GM19455 (cell line): Measurements from ENCODE around the gene SLIT3.
"Not testable (repeated sequence)": the region's sequence is repeated elsewhere in the genome, so short reads cannot be mapped to it uniquely, and the experiment has no call there.

Experiments
- ATAC-seq: cut with Tn5 transposase; IDR thresholded peaks from one replicate; pipeline ENCODE4 v1.9.1; 2021; ENCODE audit not compliant: unreplicated experiment

Gene SLIT3

DNA sequence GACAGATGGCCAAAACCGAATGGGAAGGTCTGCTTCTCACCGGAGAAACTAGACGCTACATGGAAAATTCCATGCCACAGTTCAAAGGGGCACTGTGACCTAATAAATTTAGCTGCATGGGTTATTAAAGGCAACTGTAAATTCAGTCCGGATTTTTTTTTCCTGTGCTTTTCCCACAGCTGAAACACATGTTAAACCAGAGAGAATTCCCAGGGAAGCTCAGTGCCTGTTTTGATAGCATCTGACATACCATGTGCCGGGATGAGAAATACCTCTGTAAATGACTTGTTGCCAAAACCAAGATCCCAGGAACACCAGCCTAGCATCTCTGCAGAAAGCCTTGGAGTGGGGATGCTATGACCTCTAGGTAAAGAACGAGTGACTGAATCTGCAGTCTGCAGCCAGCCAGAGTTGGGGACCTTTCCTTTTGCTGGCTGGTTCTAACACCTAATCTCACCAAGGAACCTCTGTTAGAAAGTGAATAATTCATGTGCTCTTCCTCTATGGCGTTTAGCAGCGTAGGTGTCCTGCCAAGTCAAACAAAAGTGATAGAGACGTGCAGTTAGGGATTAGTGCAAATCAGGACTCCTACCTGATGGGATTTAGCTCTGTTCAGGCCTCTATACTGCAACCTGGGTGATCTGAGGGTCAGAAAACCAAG is 77.9 kb downstream of the SLIT3 start:
- ATAC-seq = no peak

DNA sequence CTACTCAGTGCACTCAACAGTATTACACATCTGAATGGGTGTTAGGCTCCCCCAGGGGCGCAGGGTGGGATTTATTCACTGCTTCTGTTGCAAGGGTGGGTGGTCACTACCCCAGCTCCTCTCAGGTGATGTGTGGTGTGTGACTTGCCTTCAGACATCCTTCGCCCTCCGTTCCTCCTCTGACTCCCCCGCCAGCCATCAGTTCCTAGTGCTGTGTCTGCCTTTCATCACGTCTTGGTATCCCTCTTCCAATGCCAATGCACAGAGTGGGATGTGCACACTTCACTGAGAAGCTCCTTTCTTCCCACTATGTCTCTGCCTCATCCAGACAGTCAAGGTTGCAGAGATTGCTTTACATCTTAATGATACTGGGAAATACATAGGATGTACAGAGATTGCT is 79.4 kb downstream of the SLIT3 start:
- ATAC-seq = no peak

DNA sequence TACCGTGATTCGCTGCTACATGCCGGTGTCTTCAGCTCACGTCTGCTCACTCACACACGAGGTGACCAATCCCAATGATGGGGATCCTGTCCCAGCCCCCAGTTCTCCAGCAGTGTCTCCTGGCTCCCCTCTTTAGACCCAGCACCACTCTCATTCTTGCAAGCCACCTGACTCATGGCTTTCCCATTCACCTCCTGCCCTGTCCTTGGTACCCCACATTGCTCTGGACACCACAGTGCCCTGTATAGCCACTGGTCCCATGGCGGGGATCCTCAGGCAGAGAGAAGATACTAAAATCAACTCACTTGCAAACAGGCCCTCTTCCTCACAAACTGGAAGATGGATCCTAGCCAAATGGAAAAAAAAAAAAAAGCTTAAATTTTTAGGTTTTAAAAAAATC is 81.0 kb downstream of the SLIT3 start:
- no peak for ATAC-seq

DNA sequence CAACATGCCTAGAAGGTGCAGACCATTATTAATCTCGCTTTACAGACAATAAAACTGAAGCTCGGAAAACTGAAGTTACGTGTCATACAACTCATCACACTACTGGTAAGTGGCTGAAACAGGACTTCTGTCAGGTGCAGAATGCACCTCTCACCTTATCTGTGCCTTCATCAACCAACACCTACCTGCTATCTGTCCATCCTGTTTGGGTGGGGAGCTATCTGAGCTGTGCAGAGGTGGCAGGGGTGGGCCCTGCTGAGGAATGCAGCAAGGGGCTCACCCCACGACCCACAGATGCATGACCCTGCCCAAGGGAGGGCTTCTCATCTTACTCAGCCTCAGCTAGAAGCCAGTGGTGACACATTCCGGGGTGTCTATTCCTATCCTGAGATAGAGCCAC is 81.6 kb downstream of the SLIT3 start:
- no peak for ATAC-seq

DNA sequence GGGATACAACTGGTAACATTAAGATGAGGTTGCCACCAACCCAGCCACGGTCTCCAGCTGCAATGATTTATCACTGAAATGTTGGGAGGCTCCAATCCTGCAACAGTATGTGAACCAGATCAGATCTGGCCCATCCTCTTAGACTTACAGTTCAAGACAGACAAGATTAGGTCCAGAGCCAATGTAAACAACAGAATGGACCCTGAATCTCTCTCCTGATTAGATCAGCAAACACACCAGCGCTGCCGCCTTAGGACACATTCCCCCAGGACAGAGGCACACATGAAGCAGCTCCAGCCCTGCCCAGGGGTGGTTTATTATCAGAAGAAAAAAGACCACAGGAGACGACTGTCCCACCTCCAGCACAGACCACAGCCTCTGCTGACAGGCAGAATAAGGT is 82.1 kb downstream of the SLIT3 start:
- no peak for ATAC-seq

DNA sequence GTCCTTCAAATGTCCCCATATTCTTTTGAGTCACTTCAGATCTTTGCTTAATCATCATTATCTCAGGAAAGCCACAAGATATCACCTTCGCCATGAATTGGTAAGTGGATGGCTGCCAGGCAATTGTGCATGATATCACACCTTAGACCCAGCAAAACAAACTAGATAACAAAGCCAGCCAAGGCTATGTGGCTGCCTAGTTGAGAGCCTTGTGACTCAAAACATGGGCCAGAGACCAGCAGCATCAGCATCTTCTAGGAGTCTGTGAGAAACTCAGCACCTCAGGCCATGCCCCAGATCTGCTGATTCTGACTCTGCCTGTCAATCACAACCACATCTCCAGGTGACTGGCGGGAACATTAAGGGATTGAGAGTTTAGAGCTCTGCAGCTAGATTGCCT is 82.8 kb downstream of the SLIT3 start:
- ATAC-seq = no peak

DNA sequence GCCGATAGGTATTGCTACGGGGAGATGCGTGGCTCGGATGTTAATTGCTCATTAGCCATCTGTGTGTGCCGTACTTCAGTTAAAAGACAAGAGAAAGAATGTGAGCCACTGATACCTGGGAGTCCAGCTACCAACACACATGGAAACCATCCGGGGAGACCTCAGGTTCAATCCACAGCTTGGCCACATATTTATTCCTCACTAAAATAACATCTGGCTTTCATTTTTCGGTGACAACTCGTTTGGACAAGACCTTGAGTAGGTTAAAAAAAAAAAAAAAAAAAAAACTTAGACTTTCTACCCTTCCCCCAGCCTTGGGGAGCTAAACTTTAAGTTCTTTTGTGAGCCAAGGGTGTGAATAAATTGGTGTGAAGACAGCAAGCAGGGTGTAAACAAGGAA is 84.1 kb downstream of the SLIT3 start:
- no peak for ATAC-seq

DNA sequence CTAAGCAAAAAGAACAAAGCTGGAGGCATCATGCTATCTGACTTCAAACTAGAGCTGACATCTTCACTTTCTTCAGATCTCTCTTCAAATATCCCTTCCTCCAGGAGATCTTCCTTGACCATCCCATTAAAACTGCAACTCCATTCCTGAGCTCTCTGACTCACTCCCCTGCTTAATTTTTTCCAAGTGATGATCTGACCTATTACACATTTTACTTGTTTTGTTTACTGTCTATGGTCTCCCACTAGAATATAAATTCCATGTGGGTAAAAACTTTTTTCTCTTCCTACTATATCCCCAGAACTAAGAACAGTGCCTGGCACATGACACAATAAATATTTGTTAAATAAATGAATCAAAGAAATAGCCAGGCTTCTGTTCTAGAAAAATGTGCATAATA is 87.5 kb downstream of the SLIT3 start:
- no peak for ATAC-seq

DNA sequence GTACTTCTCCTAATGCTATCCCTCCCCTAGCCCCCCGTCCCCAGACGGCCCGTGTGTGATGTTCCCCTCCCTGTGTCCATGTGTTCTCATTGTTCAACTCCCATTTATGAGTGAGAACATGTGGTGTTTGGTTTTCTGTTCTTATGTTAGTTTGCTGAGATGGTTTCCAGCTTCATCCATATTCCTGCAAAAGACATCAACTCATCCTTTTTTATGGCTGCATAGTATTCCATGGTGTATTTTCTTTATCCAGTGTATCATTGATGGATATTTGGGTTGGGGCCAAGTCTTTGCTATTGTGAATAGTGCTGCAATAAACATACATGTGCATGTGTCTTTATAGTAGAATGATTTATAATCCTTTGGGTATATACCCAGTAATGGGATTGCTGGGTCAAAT is 89.2 kb downstream of the SLIT3 start:
- ATAC-seq = not testable (repeated sequence)

DNA sequence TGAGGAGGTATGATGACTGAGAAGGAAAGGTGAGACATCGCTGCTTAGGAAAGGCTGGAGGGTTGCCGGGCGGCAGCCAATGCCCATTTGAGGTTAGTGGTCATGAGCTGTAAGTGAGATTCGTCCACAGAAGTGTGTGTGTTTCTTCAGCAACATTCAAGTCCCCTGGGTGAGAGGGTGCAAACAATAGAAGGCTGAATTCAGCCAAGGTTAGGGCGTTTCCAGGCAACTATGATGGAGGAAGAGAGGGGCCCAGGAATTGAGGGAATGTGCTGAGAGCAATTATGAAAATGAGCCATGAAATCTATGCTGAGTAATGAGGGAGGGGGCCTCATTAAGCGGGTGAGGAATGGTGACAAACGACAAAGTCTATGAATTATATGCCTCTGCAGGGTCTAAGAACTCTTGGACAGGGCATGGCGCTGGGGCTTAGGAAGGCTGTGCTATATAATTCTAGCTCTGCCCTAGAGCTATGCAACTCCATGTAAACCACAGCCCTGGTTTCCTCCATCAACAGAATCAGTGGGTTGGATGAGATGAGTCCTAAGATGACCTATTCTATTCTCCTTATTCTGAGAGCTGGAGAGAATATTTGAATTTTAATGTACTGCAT is 96.0 kb downstream of the SLIT3 start:
- no peak for ATAC-seq

DNA sequence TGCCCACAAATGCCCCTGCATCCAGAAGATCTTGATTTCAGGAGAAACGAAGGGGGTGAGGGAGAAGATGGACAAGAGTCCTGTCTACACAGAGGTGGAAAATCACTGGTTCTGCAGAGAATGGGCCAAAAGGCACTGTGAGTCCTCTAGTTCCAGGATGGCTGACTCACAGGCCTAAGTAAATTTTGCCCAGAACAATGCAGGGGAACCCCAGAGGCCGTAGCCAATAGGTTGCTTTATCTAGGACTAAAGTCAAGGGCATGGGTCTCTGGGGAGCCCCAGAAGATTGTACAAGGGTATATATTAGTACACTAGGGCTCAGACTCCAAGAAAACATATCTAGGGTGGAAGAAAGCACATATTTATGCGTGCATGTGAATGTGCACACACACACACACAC is 98.0 kb downstream of the SLIT3 start:
- no peak for ATAC-seq

DNA sequence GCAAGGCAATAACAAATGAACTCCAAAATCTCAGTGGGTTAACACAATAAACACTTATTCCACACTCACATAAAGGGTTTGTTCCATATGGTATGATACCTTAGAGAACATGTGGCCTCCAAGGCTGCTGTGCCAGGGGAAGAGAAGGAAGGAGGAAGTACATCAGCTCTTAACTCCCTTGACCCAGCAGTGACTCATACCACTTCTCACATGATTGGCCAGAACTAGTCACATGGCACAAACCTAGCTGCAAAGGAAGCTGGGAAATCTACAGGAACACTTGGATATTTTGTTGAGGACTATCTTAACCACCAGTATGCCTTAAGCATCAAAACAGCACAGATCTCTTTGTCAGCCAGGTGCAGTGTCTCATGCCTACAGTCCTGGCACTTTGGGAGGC is 99.3 kb downstream of the SLIT3 start:
- ATAC-seq = no peak

DNA sequence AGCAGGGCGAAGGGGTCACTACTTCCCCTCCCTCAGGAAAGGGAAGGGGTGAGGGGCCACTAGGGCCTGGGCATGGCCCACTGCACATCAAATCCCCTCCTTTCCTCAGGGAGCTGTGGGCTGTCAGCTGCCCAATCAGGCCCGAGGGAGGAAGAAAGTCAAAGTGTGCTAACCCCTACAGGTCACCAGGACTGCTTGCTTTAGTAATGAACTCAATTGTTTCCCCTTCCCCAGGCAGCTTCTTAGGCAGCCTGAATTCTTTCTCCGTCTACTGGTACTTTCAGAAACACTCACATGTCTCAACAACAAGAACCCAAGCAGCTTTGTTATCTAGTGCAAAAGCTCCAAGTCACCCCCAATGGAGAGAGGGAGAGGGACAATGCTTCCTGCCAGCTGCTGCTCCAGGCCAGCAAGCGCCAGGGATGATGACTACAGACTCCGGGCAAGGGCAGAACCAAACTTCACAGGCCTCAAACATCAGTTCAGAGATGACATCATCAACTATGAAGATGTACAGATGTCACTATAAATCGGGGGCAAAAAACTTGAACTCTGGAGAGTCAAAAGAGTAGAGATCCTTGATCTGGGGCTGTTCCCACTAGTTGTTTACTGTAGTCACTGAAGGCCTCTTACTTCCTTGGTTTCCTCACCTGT is 100.7 kb downstream of the SLIT3 start:
- no peak for ATAC-seq

DNA sequence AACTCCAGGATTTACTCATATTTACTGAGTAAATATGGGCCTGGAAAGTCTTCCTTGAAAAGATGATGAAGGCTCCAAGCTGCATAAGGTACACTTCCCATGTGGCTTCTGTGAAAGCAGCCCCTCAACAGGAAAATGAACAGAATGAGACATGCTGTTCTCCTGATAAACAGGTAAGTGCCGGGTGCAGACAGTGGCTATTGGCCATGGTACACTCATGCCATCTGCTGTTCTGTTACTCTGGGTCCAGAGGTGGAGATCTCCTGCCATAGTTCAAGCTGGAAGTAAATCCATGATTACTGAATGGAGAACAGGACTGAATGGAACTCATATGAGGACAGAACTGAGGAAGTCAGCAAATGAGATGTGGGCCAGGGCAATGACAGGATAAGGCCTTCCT is 103.6 kb downstream of the SLIT3 start:
- ATAC-seq = no peak

DNA sequence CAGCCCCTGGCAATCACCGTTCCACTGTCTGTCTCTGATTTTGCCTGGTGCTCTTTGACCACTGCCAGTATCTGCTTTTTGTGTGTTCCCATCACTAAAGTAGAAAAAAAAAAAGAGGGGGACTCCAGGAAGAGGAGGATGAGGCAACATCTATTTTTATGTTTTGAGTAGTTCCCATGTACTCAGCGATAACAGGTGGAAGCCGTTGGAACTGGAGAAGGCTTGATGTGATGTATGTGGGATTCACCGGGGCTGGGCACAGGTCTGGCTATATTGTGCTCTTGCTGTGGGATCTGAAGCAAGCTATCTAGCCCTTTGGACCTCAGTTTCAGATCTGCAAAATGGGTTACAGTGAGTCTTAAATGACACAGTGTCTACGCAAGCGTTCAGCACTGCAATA is 104.9 kb downstream of the SLIT3 start:
- ATAC-seq = no peak

DNA sequence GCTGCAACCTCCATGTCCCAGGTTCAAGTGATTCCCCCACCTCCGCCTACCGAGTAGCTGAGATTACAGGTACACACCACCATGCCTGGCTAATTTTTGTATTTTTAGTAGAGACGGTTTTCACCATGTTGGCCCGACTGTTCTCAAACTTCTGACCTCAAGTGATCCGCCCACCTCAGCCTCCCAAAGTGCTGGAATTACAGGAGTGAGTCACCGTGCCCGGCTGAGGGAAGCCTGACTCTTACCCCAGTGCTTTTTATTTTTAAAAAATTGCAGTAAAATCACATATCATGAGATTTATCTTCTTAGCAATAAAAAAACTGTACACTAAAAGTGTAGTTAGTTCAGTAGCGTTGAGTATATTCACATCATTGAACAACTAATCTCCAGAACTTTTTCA is 105.3 kb downstream of the SLIT3 start:
- no peak for ATAC-seq

DNA sequence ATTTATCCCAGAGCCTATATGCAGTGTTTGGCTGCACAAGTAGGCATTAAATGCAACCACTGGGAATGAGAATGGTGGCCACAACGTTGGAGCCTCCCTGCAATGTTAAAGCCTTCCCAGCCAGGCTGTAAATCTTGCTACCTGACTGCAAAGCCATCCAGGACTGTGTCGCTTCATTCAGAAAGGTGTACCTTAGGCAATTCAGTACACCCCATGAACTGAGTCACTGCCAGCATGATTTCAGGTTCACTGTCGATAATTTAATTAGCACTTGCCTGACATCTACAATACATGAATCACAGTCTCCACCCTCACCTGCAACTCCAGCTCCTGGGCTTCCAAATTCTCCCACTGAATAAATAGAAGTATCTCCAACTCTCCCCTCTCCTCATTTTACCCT is 108.4 kb downstream of the SLIT3 start:
- ATAC-seq = no peak

DNA sequence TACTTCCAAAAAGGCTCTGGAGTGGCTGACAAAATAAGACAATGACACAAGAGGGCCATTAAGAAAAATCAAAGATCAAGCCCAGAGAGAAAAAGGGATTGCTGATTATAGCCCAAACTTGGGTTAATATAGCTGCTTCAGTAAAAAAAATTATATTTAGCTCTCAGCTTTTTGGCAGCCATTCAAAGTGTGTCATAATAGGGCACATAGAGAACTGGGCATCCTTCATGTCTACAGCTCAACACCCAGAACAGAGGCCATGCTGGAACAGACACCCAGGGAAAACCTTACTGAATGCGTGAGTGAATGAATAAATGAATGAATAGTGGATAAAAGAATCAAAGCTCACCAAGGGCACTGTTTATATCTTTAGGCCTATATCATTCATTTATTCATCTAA is 110.1 kb downstream of the SLIT3 start:
- no peak for ATAC-seq

DNA sequence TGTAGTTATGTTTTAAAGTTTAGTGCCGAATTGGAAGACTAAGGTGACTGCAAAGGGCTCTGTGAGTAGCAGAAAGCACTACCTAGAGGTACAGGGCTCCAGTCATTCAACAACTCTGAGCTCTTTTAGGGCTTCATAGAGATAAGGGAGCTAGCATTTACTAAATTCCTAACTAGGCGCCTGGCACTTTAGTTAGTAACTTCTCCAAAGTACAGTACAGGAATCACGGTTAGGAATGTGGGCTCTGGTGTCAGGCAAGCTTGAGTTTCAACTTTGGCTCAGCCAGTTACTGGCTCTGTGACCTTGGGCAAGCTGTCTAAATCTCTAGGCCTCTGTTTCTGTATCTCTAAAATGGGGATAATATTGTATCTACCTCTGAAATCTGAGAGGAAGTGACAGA is 115.3 kb downstream of the SLIT3 start:
- ATAC-seq = no peak

DNA sequence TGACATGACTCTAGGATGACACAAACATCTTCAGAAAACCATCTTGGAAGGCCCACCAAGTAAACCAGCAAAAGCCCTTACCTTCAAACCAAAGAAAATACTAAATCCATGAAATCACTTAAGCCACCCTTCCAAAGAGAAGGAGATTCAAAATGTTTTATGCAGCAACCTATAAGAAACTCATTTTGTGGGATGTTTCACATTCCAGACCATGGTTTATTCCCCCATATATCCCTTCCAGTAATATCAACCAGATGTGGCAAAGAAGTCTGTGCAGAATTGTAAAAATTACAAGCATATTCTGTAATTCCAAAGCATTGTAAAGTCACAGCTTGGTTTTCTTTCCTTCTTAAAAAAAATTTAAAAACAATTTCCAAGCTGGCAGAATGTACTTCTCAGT is 117.4 kb downstream of the SLIT3 start:
- no peak for ATAC-seq

DNA sequence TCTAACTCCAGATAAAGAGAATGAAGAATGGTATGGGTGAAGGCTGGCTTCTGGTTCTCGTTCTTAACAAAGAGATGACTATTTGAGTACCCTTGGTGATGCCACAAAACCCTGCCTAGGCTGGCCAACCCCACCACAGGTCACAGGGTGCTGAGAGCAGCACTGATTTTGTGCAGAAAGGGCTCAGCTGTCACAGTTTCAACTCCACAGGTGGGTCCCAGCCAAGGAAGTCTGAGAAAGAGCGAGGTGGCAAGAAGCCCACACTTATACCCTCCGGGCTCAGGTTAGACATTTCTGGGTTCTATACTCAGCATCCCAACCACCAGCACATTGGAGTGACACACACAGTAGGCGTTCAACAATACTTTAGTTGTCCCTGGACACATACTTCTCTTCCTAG is 118.1 kb downstream of the SLIT3 start:
- no peak for ATAC-seq

DNA sequence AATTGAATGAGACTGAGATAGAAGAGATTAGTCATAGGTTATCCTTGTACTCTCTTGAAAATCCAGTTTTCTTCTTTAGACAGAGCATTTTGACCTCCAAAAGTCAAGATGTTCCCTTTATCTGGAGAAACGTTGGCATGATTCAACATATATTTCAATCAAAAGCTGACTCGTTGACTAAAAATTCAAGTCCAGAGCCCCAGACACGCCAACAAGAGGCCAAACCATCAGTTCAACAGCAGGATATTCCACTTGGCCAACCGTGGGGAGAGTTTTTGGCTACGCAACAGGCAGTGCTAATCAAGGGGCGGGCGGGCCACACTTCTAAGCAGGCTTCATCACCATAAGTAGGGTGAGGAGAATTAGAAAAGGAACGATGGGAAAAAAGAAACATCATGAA is 119.1 kb downstream of the SLIT3 start:
- no peak for ATAC-seq

DNA sequence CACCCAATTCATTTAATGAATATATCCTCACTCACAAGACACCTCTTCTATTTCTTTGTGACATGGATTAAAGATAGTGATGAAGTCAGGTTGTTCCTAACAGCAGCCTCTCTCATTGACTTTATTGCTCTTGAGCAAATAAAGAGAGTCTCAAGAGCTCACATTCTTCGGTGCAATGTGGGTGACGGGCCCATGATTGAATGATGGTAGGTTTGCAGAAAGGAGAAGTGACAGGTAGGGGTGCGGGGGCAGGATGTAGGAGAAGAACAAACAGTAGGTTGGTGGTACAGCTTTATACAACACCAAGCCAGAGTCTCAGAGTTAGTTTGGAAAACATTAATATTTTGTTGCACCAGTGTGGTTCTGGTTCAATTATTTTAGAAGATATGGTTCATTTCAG is 122.2 kb downstream of the SLIT3 start:
- ATAC-seq = no peak
